ENCODE measurements around the gene PROK1. TPM values are rescaled to one million over a fixed set of nuclear protein-coding genes. Genes with fewer than 3 reads are reported as not detected.
"Not testable (repeated sequence)": the region's sequence is repeated elsewhere in the genome, so short reads cannot be mapped to it uniquely, and the experiment has no call there.

PROK1 gene
- total and polyA plus RNA-seq, 8 donors: 1.5 TPM; not detected in 7

- Histone ChIP-seq H3K9me3 (no peaks in the 10 kb centered on the region), H3K27ac (no peak overlapping the region), H3K27me3 (peaks cover 0 to 19% (median 0%) of the 10 kb centered on the region in 3 donors), H3K4me1 (no peaks in the 10 kb centered on the region), H3K4me3 (no peak overlapping the region), H3K36me3 (no peaks in the 10 kb centered on the region)
- TF ChIP-seq CTCF (IDR thresholded peaks at IDR 0.05): no peak
- TF ChIP-seq POLR2AphosphoS5 (IDR thresholded peaks at IDR 0.05): no peak
- no peak for TF ChIP-seq POLR2A (IDR thresholded peaks at IDR 0.05)
- TF ChIP-seq EP300 (IDR thresholded peaks at IDR 0.05): no peak
- no peak for DNase-seq
- WGBS, 5 donors: 77 to 88% (median 83%) methylated on average over 2 of the region's 2 CpGs
- intact Hi-C loops (cut with DNase I; ENCODE audit: low total_unique reads): no loop called here
Measured at GRCh38 chr1:110433213-110433612, 17.7 kb upstream of the PROK1 start.

- Histone ChIP-seq H3K4me1 (no peaks in the 10 kb centered on the region), H3K27me3 (peaks cover 0 to 19% (median 0%) of the 10 kb centered on the region in 3 donors), H3K4me3 (no peak overlapping the region), H3K36me3 (no peaks in the 10 kb centered on the region), H3K9me3 (no peaks in the 10 kb centered on the region), H3K27ac (no peak overlapping the region)
- no peak for TF ChIP-seq POLR2AphosphoS5 (IDR thresholded peaks at IDR 0.05)
- TF ChIP-seq CTCF (IDR thresholded peaks at IDR 0.05): no peak
- no peak for TF ChIP-seq EP300 (IDR thresholded peaks at IDR 0.05)
- TF ChIP-seq POLR2A (IDR thresholded peaks at IDR 0.05): no peak
- intact Hi-C loops (cut with DNase I; ENCODE audit: low total_unique reads): no loop called here
- WGBS, 5 donors: 31 to 85% (median 51%) methylated on average over 1 to 3 of the region's 3 CpGs
- DNase-seq: peak; percentile 34 to 51
Measured at GRCh38 chr1:110433803-110434202, 17.1 kb upstream of the PROK1 start.

GRCh38 chr1:110434946-110435345, 16.0 kb upstream of the PROK1 start:
- intact Hi-C loops (cut with DNase I; ENCODE audit: low total_unique reads): no loop called here
- no peak for DNase-seq
- no peak overlapping the region for H3K4me3 ChIP-seq
- H3K4me1 ChIP-seq: no peaks in the 10 kb centered on the region
- H3K36me3 ChIP-seq: no peaks in the 10 kb centered on the region
- peaks cover 0 to 19% (median 0%) of the 10 kb centered on the region in 3 donors for H3K27me3 ChIP-seq
- H3K27ac ChIP-seq: no peak overlapping the region
- WGBS, 5 donors: 73 to 87% (median 74%) methylated on average over 3 of the region's 3 CpGs
- no peaks in the 10 kb centered on the region for H3K9me3 ChIP-seq
- TF ChIP-seq POLR2A (IDR thresholded peaks at IDR 0.05) (no peak), CTCF (IDR thresholded peaks at IDR 0.05) (no peak), POLR2AphosphoS5 (IDR thresholded peaks at IDR 0.05) (no peak), EP300 (IDR thresholded peaks at IDR 0.05) (no peak)

- no peak overlapping the region for H3K27ac ChIP-seq
- DNase-seq: no peak
- no peaks in the 10 kb centered on the region for H3K36me3 ChIP-seq
- no peak for TF ChIP-seq CTCF (IDR thresholded peaks at IDR 0.05)
- no peak for TF ChIP-seq POLR2AphosphoS5 (IDR thresholded peaks at IDR 0.05)
- no peak for TF ChIP-seq EP300 (IDR thresholded peaks at IDR 0.05)
- TF ChIP-seq POLR2A (IDR thresholded peaks at IDR 0.05): no peak
- H3K27me3 ChIP-seq: peaks cover 0 to 3% (median 0%) of the 10 kb centered on the region in 3 donors
- WGBS, 5 donors: 63 to 80% (median 74%) methylated on average over 7 of the region's 7 CpGs
- intact Hi-C loops (cut with DNase I; ENCODE audit: low total_unique reads): no loop called here
- H3K4me1 ChIP-seq: peaks cover 0 to 12% (median 7%) of the 10 kb centered on the region in 4 donors
- H3K9me3 ChIP-seq: no peaks in the 10 kb centered on the region
- no peak overlapping the region for H3K4me3 ChIP-seq
Measured at GRCh38 chr1:110436635-110437034, 14.3 kb upstream of the PROK1 start.

- not testable (repeated sequence) for H3K4me3 ChIP-seq
Measured at GRCh38 chr1:110437645-110438299, 13.2 kb upstream of the PROK1 start.

More at GRCh38 chr1:110437645-110438299, 13.2 kb upstream of the PROK1 start:
- DNase-seq; H3K36me3 ChIP-seq; H3K27ac ChIP-seq; intact Hi-C loops (cut with DNase I; ENCODE audit: low total_unique reads); H3K27me3 ChIP-seq; H3K9me3 ChIP-seq: not testable (repeated sequence)
- WGBS, 5 donors: 75 to 89% (median 85%) methylated on average over 9 of the region's 9 CpGs
- H3K4me1 ChIP-seq: peaks cover 0 to 19% (median 8%) of the 10 kb centered on the region in 4 donors
